ENCODE measurements around the gene AGAP3. TPM values are rescaled to one million over a fixed set of nuclear protein-coding genes. Genes with fewer than 3 reads are reported as not detected.
A peak's percentile ranks its signal among the peaks of the same experiment; 100 is the strongest.

Gene AGAP3
- total and polyA plus RNA-seq, 7 experiments from 2014 or later: 6.0 to 70.6 (median 36.4) TPM

GRCh38 chr7:151122796-151123157, 36.5 kb downstream of the AGAP3 start:
- Histone ChIP-seq H3K4me3 (ENCODE audit: low read length) (no peak overlapping the region), H3K27ac (ENCODE audit: low read depth, low read length) (no peak overlapping the region), H3K36me3 (ENCODE audit: control insufficient read depth in 2 of 3, insufficient read depth in 3 of 3, low read length in 3 of 3) (peaks cover 0 to 40% (median 0%) of the 10 kb centered on the region in 3 experiments), H3K4me1 (ENCODE audit: control insufficient read depth in 2 of 2, insufficient read depth in 2 of 2, low read length in 2 of 2) (no peaks in the 10 kb centered on the region), H3K27me3 (ENCODE audit: control insufficient read depth in 2 of 2, insufficient read depth in 2 of 2, low read length in 2 of 2) (no peaks in the 10 kb centered on the region), H3K9me3 (ENCODE audit: control insufficient read depth in 2 of 3, low read length in 3 of 3) (no peaks in the 10 kb centered on the region)
- ChIA-PET CTCF (no interaction called here), POLR2A (no interaction called here)
- Mint-ChIP-seq H3K27me3 (no peaks in the 10 kb centered on the region), H3K27ac (no peak overlapping the region), H3K9me3 (no peaks in the 10 kb centered on the region), H3K36me3 (peaks cover 2 to 22% (median 10%) of the 10 kb centered on the region in 5 donors), H3K4me3 (no peak overlapping the region), H3K4me1 (peaks cover 0 to 20% (median 6%) of the 10 kb centered on the region in 7 donors)
- intact Hi-C loops (cut with micrococcal nuclease): no loop called here
- no peak for DNase-seq
- no peak for ATAC-seq

GRCh38 chr7:151123158-151123821, 37.0 kb downstream of the AGAP3 start:
- H3K27me3 ChIP-seq (ENCODE audit: control insufficient read depth in 2 of 2, insufficient read depth in 2 of 2, low read length in 2 of 2): no peaks in the 10 kb centered on the region
- intact Hi-C loops (cut with micrococcal nuclease): no loop called here
- DNase-seq: no peak
- no peak overlapping the region for H3K27ac Mint-ChIP-seq
- no peaks in the 10 kb centered on the region for H3K9me3 ChIP-seq (ENCODE audit: control insufficient read depth in 2 of 3, low read length in 3 of 3)
- no peak overlapping the region for H3K4me3 ChIP-seq (ENCODE audit: low read length)
- no peak overlapping the region for H3K4me3 Mint-ChIP-seq
- no peaks in the 10 kb centered on the region for H3K4me1 ChIP-seq (ENCODE audit: control insufficient read depth in 2 of 2, insufficient read depth in 2 of 2, low read length in 2 of 2)
- ChIA-PET POLR2A (interaction anchor here (0.9 kb wide), 1 partner anchor 41 kb away, joined by 3 read pairs; no protein-coding TSS in a partner anchor), CTCF (interaction anchor here (0.6 to 1.4 kb wide), 11 partner anchors 8 to 1327 kb away, joined by 3 to 7 read pairs (median 3); no protein-coding TSS in a partner anchor)
- ATAC-seq: no peak
- H3K4me1 Mint-ChIP-seq: peaks cover 0 to 20% (median 6%) of the 10 kb centered on the region in 7 donors
- no peaks in the 10 kb centered on the region for H3K27me3 Mint-ChIP-seq
- H3K9me3 Mint-ChIP-seq: no peaks in the 10 kb centered on the region
- H3K27ac ChIP-seq (ENCODE audit: low read depth, low read length): no peak overlapping the region
- peaks cover 0 to 39% (median 0%) of the 10 kb centered on the region in 3 experiments for H3K36me3 ChIP-seq (ENCODE audit: control insufficient read depth in 2 of 3, insufficient read depth in 3 of 3, low read length in 3 of 3)
- H3K36me3 Mint-ChIP-seq: peaks cover 2 to 22% (median 10%) of the 10 kb centered on the region in 5 donors

GRCh38 chr7:151123822-151124464, 37.7 kb downstream of the AGAP3 start:
- Histone ChIP-seq H3K36me3 (ENCODE audit: control insufficient read depth in 2 of 3, insufficient read depth in 3 of 3, low read length in 3 of 3) (peaks cover 0 to 43% (median 0%) of the 10 kb centered on the region in 3 experiments), H3K27ac (ENCODE audit: low read depth, low read length) (no peak overlapping the region), H3K4me3 (ENCODE audit: low read length) (no peak overlapping the region), H3K9me3 (ENCODE audit: control insufficient read depth in 2 of 3, low read length in 3 of 3) (no peaks in the 10 kb centered on the region), H3K4me1 (ENCODE audit: control insufficient read depth in 2 of 2, insufficient read depth in 2 of 2, low read length in 2 of 2) (no peaks in the 10 kb centered on the region), H3K27me3 (ENCODE audit: control insufficient read depth in 2 of 2, insufficient read depth in 2 of 2, low read length in 2 of 2) (no peaks in the 10 kb centered on the region)
- DNase-seq (peak; percentile 61 to 86 (median 77)), ATAC-seq (peak; percentile 92)
- Mint-ChIP-seq H3K4me3 (no peak overlapping the region), H3K36me3 (peaks cover 2 to 18% (median 7%) of the 10 kb centered on the region in 5 donors), H3K27ac (no peak overlapping the region), H3K4me1 (peaks cover 0 to 15% (median 6%) of the 10 kb centered on the region in 7 donors), H3K27me3 (no peaks in the 10 kb centered on the region), H3K9me3 (no peaks in the 10 kb centered on the region)
- CTCF ChIA-PET: interaction anchor here (0.6 to 1.4 kb wide), 15 partner anchors 8 to 1327 kb away, joined by 3 to 7 read pairs (median 3); no protein-coding TSS in a partner anchor
- intact Hi-C loops (cut with micrococcal nuclease): loop anchor here (1.0 kb wide), 3 partner anchors 48 to 179 kb away; no protein-coding TSS in a partner anchor
- POLR2A ChIA-PET: interaction anchor here (0.9 kb wide), 1 partner anchor 40 kb away, joined by 3 read pairs; no protein-coding TSS in a partner anchor

DNA sequence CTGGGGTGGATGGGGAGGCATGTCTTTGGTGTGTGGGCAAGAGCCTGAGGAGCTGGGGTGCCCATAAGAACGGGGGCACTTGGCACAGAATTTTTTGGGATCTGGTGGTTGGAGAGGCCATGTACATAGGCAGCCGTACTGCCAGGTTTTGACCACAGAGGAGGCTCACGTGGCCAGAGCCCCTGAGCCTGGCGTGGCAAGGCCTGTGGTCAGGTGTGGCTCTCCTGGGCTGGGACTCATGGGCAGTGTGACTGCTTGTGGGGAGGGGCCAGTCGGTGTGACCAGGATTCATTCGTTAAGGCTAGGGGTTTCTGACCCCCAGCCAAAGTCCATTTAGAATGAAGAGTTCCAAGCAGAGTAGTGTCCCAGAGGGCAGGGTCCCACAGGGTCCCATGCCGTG, 38.2 kb downstream of the AGAP3 start:
- Mint-ChIP-seq H3K27ac (no peak overlapping the region), H3K36me3 (peaks cover 0 to 14% (median 7%) of the 10 kb centered on the region in 5 donors), H3K4me1 (peaks cover 0 to 9% (median 6%) of the 10 kb centered on the region in 7 donors), H3K9me3 (no peaks in the 10 kb centered on the region), H3K4me3 (no peak overlapping the region), H3K27me3 (no peaks in the 10 kb centered on the region)
- Histone ChIP-seq H3K36me3 (ENCODE audit: control insufficient read depth in 2 of 3, insufficient read depth in 3 of 3, low read length in 3 of 3) (peaks cover 0 to 42% (median 0%) of the 10 kb centered on the region in 3 experiments), H3K9me3 (ENCODE audit: control insufficient read depth in 2 of 3, low read length in 3 of 3) (no peaks in the 10 kb centered on the region), H3K4me3 (ENCODE audit: low read length) (no peak overlapping the region), H3K27ac (ENCODE audit: low read depth, low read length) (no peak overlapping the region), H3K27me3 (ENCODE audit: control insufficient read depth in 2 of 2, insufficient read depth in 2 of 2, low read length in 2 of 2) (no peaks in the 10 kb centered on the region), H3K4me1 (ENCODE audit: control insufficient read depth in 2 of 2, insufficient read depth in 2 of 2, low read length in 2 of 2) (no peaks in the 10 kb centered on the region)
- ATAC-seq: no peak
- intact Hi-C loops (cut with micrococcal nuclease): loop anchor here (1.0 kb wide), 3 partner anchors 48 to 179 kb away; no protein-coding TSS in a partner anchor
- ChIA-PET POLR2A (interaction anchor here (0.9 kb wide), 1 partner anchor 40 kb away, joined by 3 read pairs; no protein-coding TSS in a partner anchor), CTCF (interaction anchor here (0.6 to 1.4 kb wide), 14 partner anchors 9 to 226 kb away, joined by 3 to 7 read pairs (median 3); no protein-coding TSS in a partner anchor)
- DNase-seq: no peak

GRCh38 chr7:151124899-151125399, 38.7 kb downstream of the AGAP3 start:
- Mint-ChIP-seq H3K27me3 (no peaks in the 10 kb centered on the region), H3K9me3 (no peaks in the 10 kb centered on the region), H3K4me1 (peaks cover 0 to 8% (median 6%) of the 10 kb centered on the region in 7 donors), H3K27ac (no peak overlapping the region), H3K4me3 (no peak overlapping the region), H3K36me3 (peaks cover 0 to 13% (median 7%) of the 10 kb centered on the region in 5 donors)
- ChIA-PET CTCF (interaction anchor here (1.2 to 1.4 kb wide), 2 partner anchors 121 to 165 kb away, joined by 3 to 4 read pairs; no protein-coding TSS in a partner anchor), POLR2A (no interaction called here)
- Histone ChIP-seq H3K9me3 (ENCODE audit: control insufficient read depth in 2 of 3, low read length in 3 of 3) (no peaks in the 10 kb centered on the region), H3K4me3 (ENCODE audit: low read length) (no peak overlapping the region), H3K27me3 (ENCODE audit: control insufficient read depth in 2 of 2, insufficient read depth in 2 of 2, low read length in 2 of 2) (no peaks in the 10 kb centered on the region), H3K36me3 (ENCODE audit: control insufficient read depth in 2 of 3, insufficient read depth in 3 of 3, low read length in 3 of 3) (peaks cover 0 to 40% (median 0%) of the 10 kb centered on the region in 3 experiments), H3K27ac (ENCODE audit: low read depth, low read length) (no peak overlapping the region), H3K4me1 (ENCODE audit: control insufficient read depth in 2 of 2, insufficient read depth in 2 of 2, low read length in 2 of 2) (no peaks in the 10 kb centered on the region)
- DNase-seq (no peak), ATAC-seq (no peak)
- intact Hi-C loops (cut with micrococcal nuclease): loop anchor here (1.0 kb wide), 3 partner anchors 47 to 178 kb away; no protein-coding TSS in a partner anchor

- Histone ChIP-seq H3K27me3 (ENCODE audit: control insufficient read depth in 2 of 2, insufficient read depth in 2 of 2, low read length in 2 of 2) (no peaks in the 10 kb centered on the region), H3K4me3 (ENCODE audit: low read length) (no peak overlapping the region), H3K27ac (ENCODE audit: low read depth, low read length) (no peak overlapping the region), H3K36me3 (ENCODE audit: control insufficient read depth in 2 of 3, insufficient read depth in 3 of 3, low read length in 3 of 3) (peaks cover 0 to 40% (median 0%) of the 10 kb centered on the region in 3 experiments), H3K9me3 (ENCODE audit: control insufficient read depth in 2 of 3, low read length in 3 of 3) (no peaks in the 10 kb centered on the region), H3K4me1 (ENCODE audit: control insufficient read depth in 2 of 2, insufficient read depth in 2 of 2, low read length in 2 of 2) (no peaks in the 10 kb centered on the region)
- H3K36me3 Mint-ChIP-seq: peaks cover 0 to 17% (median 7%) of the 10 kb centered on the region in 5 donors
- no peaks in the 10 kb centered on the region for H3K27me3 Mint-ChIP-seq
- CTCF ChIA-PET: no interaction called here
- H3K4me3 Mint-ChIP-seq: peak overlapping the region in 1 of 10 donors; percentile 28
- POLR2A ChIA-PET: no interaction called here
- no peak overlapping the region for H3K27ac Mint-ChIP-seq
- intact Hi-C loops (cut with micrococcal nuclease): no loop called here
- ATAC-seq (no peak), DNase-seq (no peak)
- no peaks in the 10 kb centered on the region for H3K9me3 Mint-ChIP-seq
- H3K4me1 Mint-ChIP-seq: peaks cover 0 to 8% (median 6%) of the 10 kb centered on the region in 7 donors
Measured at GRCh38 chr7:151125470-151125845, 39.2 kb downstream of the AGAP3 start.
